SK-N-SH treated with all-trans-retinoic acid at 6 μM for 48 hours (cell line): Measurements from ENCODE around the gene MAP3K7CL.

ENCODE experiments used
- ARNTL ChIP-seq: fragments of 450-650 bp; formaldehyde crosslinking; IDR thresholded peaks from 2 replicates; pipeline ENCODE4 v1.5.0; 2020; ENCODE audit warnings: low read depth, mild to moderate bottlenecking, moderate library complexity, borderline replicate concordance
- ISL1 ChIP-seq: fragments of 250-450 bp; sonication (Bioruptor Pico); IDR thresholded peaks from 2 replicates; pipeline ENCODE4 v2.1.2; 2022; ENCODE audit warnings: mild to moderate bottlenecking, moderate library complexity
- ZNF70 ChIP-seq: fragments of 450-650 bp; formaldehyde crosslinking; IDR thresholded peaks from 2 replicates; pipeline ENCODE4 v1.5.0; 2020; ENCODE audit warnings: mild to moderate bottlenecking, moderate library complexity
- TF ChIP-seq, protein P1 (sequence below): fragments of 250-450 bp; sonication (Bioruptor Pico); IDR thresholded peaks from 2 replicates; pipeline ENCODE4 v1.8.0; 2020; ENCODE audit warnings: mild to moderate bottlenecking, moderate library complexity, borderline replicate concordance
- TF ChIP-seq, protein P2 (sequence below): fragments of 250-450 bp; sonication (Bioruptor Pico); IDR thresholded peaks from 2 replicates; pipeline ENCODE4 v1.8.0; 2021; ENCODE audit warnings: low read depth, mild to moderate bottlenecking, moderate library complexity, borderline replicate concordance

DNA sequence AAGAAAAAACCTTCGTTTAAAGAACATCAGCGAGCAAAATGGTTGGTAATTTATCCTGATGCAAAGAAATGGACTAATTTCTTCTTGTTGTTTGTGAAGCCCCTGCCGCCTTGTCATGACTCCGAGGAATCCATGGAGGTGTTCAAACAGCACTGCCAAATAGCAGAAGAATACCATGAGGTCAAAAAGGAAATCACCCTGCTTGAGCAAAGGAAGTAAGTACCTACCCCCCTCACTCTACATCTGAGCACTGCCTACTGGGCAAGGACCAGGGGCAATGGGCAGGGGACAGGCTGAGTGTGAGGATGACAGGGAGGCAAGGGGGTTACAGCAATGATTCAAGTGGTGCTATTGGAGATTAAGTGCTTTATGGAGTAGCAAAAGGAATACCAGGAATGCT is 29.4 kb downstream of the MAP3K7CL start:
- TF ChIP-seq ZNF70 (no peak), ISL1 (no peak), ARNTL (CRISPR knock-in tag) (no peak)
- TF ChIP-seq, protein P1, sequence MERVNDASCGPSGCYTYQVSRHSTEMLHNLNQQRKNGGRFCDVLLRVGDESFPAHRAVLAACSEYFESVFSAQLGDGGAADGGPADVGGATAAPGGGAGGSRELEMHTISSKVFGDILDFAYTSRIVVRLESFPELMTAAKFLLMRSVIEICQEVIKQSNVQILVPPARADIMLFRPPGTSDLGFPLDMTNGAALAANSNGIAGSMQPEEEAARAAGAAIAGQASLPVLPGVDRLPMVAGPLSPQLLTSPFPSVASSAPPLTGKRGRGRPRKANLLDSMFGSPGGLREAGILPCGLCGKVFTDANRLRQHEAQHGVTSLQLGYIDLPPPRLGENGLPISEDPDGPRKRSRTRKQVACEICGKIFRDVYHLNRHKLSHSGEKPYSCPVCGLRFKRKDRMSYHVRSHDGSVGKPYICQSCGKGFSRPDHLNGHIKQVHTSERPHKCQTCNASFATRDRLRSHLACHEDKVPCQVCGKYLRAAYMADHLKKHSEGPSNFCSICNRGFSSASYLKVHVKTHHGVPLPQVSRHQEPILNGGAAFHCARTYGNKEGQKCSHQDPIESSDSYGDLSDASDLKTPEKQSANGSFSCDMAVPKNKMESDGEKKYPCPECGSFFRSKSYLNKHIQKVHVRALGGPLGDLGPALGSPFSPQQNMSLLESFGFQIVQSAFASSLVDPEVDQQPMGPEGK (CRISPR knock-in tag), result no peak
- TF ChIP-seq, protein P2, sequence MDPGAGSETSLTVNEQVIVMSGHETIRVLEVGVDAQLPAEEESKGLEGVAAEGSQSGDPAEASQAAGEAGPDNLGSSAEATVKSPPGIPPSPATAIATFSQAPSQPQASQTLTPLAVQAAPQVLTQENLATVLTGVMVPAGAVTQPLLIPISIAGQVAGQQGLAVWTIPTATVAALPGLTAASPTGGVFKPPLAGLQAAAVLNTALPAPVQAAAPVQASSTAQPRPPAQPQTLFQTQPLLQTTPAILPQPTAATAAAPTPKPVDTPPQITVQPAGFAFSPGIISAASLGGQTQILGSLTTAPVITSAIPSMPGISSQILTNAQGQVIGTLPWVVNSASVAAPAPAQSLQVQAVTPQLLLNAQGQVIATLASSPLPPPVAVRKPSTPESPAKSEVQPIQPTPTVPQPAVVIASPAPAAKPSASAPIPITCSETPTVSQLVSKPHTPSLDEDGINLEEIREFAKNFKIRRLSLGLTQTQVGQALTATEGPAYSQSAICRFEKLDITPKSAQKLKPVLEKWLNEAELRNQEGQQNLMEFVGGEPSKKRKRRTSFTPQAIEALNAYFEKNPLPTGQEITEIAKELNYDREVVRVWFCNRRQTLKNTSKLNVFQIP (CRISPR knock-in tag), result no peak
